ENCODE data around the gene SERPING1.

Gene SERPING1

GRCh38 chr11:57597916-57598830 is 688 bp downstream of the SERPING1 start:
- peak; percentile 15 for DNase-seq (ENCODE audit: low read depth, low spot score)

- DNase-seq (ENCODE audit: low read depth, low spot score) = no peak
Observed at GRCh38 chr11:57598831-57599155, 1.3 kb downstream of the SERPING1 start.

GRCh38 chr11:57599381-57599780 is 1.9 kb downstream of the SERPING1 start:
- no peak for DNase-seq (ENCODE audit: low read depth, low spot score)

- no peak for DNase-seq (ENCODE audit: low read depth, low spot score)
Observed at GRCh38 chr11:57601297-57601696, 3.8 kb downstream of the SERPING1 start.

GRCh38 chr11:57604296-57605027 is 7.0 kb downstream of the SERPING1 start:
- no peak for DNase-seq (ENCODE audit: low read depth, low spot score)

GRCh38 chr11:57605028-57605420 is 7.5 kb downstream of the SERPING1 start:
- no peak for DNase-seq (ENCODE audit: low read depth, low spot score)

GRCh38 chr11:57610170-57610569 is 12.7 kb downstream of the SERPING1 start:
- no peak for DNase-seq (ENCODE audit: low read depth, low spot score)

- no peak for DNase-seq (ENCODE audit: low read depth, low spot score)
Observed at GRCh38 chr11:57614234-57614772, 16.8 kb downstream of the SERPING1 start.

- no peak for DNase-seq (ENCODE audit: low read depth, low spot score)
Observed at GRCh38 chr11:57615308-57615707, 17.8 kb downstream of the SERPING1 start.

GRCh38 chr11:57616595-57616994 is 19.1 kb downstream of the SERPING1 start:
- no peak for DNase-seq (ENCODE audit: low read depth, low spot score)

GRCh38 chr11:57618438-57618837 is 21.0 kb downstream of the SERPING1 start:
- DNase-seq (ENCODE audit: low read depth, low spot score) = no peak

GRCh38 chr11:57619331-57619730 is 21.8 kb downstream of the SERPING1 start:
- no peak for DNase-seq (ENCODE audit: low read depth, low spot score)

- DNase-seq (ENCODE audit: low read depth, low spot score) = no peak
Observed at GRCh38 chr11:57620467-57620866, 23.0 kb downstream of the SERPING1 start.

- no peak for DNase-seq (ENCODE audit: low read depth, low spot score)
Observed at GRCh38 chr11:57622263-57622662, 24.8 kb downstream of the SERPING1 start.

- no peak for DNase-seq (ENCODE audit: low read depth, low spot score)
Observed at GRCh38 chr11:57624864-57625263, 27.4 kb downstream of the SERPING1 start.

GRCh38 chr11:57626895-57627294 is 29.4 kb downstream of the SERPING1 start:
- DNase-seq (ENCODE audit: low read depth, low spot score) = no peak

- DNase-seq (ENCODE audit: low read depth, low spot score) = no peak
Observed at GRCh38 chr11:57630171-57630570, 32.7 kb downstream of the SERPING1 start.

- DNase-seq (ENCODE audit: low read depth, low spot score) = no peak
Observed at GRCh38 chr11:57632116-57632515, 34.6 kb downstream of the SERPING1 start.

- no peak for DNase-seq (ENCODE audit: low read depth, low spot score)
Observed at GRCh38 chr11:57633394-57634070, 36.0 kb downstream of the SERPING1 start.

- no peak for DNase-seq (ENCODE audit: low read depth, low spot score)
Observed at GRCh38 chr11:57634311-57634710, 36.8 kb downstream of the SERPING1 start.

- no peak for DNase-seq (ENCODE audit: low read depth, low spot score)
Observed at GRCh38 chr11:57635246-57635645, 37.8 kb downstream of the SERPING1 start.

GRCh38 chr11:57637626-57638004 is 40.1 kb downstream of the SERPING1 start:
- no peak for DNase-seq (ENCODE audit: low read depth, low spot score)
